ENCODE data around the gene LYPD3.

LYPD3 gene

GRCh38 chr19:43429395-43429794 is 36.0 kb downstream of the LYPD3 start:
- H3K4me3 ChIP-seq (replicated peaks; ENCODE audit: low read depth, low read length), result no peak overlapping the region
- DNase-seq (ENCODE audit: low read depth), result no peak
- TF ChIP-seq CTCF (IDR thresholded peaks at IDR 0.05; ENCODE audit: low read length, missing control alignments), result no peak

- H3K4me3 ChIP-seq (replicated peaks; ENCODE audit: low read depth, low read length), result no peak overlapping the region
- DNase-seq (ENCODE audit: low read depth), result peak; percentile 30
- peak; percentile 66 for TF ChIP-seq CTCF (IDR thresholded peaks at IDR 0.05; ENCODE audit: low read length, missing control alignments)
Observed at GRCh38 chr19:43425567-43426392, 39.6 kb downstream of the LYPD3 start.

DNA sequence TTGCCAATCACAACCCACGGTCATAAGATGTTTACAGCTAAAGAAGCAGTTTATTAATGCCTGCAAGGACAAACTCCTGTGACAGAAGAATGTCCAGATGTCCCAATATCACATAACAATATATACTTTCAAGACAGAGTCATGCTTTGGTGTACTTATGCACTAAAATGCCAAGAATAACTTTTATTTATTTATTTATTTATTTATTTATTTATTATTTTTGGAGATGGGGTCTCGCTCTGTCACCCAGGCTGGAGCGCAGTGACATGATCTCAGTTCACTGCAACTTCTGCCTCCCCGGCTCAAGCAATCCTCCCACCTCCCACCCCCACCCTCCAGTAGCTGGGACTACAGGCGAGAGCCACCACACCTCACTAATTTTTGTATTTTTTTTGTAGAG is 41.6 kb downstream of the LYPD3 start:
- DNase-seq (ENCODE audit: low read depth), result no peak
- no peak for TF ChIP-seq CTCF (IDR thresholded peaks at IDR 0.05; ENCODE audit: low read length, missing control alignments)
- H3K4me3 ChIP-seq (replicated peaks; ENCODE audit: low read depth, low read length), result no peak overlapping the region

DNA sequence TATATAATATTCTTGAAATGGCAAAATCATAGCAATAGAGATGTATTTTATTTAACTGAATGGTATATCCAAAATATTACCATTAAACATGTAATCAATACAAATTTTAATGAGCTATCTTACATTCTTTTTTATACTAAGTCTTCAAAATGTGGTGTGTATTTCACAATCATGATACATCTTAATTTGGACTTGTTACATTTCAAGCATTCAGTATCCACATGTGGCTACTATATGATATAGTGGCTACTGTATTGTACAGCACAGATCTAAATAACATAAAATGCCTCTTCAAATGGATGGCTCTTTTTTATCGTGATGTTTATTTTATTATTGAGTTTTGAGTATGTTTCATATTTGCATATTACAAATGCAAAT is 42.7 kb downstream of the LYPD3 start:
- TF ChIP-seq CTCF (IDR thresholded peaks at IDR 0.05; ENCODE audit: low read length, missing control alignments), result no peak
- DNase-seq (ENCODE audit: low read depth), result no peak
- H3K4me3 ChIP-seq (replicated peaks; ENCODE audit: low read depth, low read length), result no peak overlapping the region

- no peak for DNase-seq (ENCODE audit: low read depth)
- H3K4me3 ChIP-seq (replicated peaks; ENCODE audit: low read depth, low read length), result no peak overlapping the region
- TF ChIP-seq CTCF (IDR thresholded peaks at IDR 0.05; ENCODE audit: low read length, missing control alignments), result no peak
Observed at GRCh38 chr19:43422000-43422688, 43.3 kb downstream of the LYPD3 start.

DNA sequence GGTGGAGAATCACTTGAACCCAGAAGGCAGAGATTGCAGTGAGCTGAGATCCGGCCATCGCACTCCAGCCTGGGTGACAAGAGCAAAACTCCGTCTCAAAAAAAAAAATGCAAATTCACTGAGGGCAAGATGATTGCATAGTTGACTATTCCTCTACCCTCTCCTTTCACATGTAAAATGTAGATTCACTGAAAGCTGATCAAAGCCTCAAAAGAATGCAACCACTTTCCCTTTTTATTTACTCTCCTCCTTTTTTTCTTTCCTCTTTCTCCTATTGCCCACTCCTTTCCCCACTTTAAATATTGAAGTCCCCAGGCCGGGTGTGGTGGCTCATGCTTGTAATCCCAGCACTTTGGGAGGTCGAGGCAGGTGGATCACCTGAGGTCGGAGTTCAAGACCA is 44.5 kb downstream of the LYPD3 start:
- DNase-seq (ENCODE audit: low read depth), result no peak
- no peak overlapping the region for H3K4me3 ChIP-seq (replicated peaks; ENCODE audit: low read depth, low read length)
- no peak for TF ChIP-seq CTCF (IDR thresholded peaks at IDR 0.05; ENCODE audit: low read length, missing control alignments)

Measured in fibroblast of pulmonary artery (primary cell).